IPS-18c (cell line): ENCODE measurements around the gene MRAP.

Experiments used
- H3K4me3 ChIP-seq: 2 replicates; pipeline ENCODE4 v1.7.0; 2013; ENCODE audit warnings: low read depth, mild to moderate bottlenecking, low read length, moderate library complexity; ENCODE audit not compliant: insufficient read depth
- H3K9me3 ChIP-seq: one replicate; pipeline ENCODE4 v1.6.1; 2013; ENCODE audit warnings: mild to moderate bottlenecking, low read length, moderate library complexity; ENCODE audit not compliant: control insufficient read depth, insufficient read depth

MRAP gene

GRCh38 chr21:32314806-32315205 lies 16.2 kb downstream of the MRAP start:
- Histone ChIP-seq H3K9me3 (no peaks in the 10 kb centered on the region), H3K4me3 (no peak overlapping the region)

GRCh38 chr21:32315511-32316281 lies 17.0 kb downstream of the MRAP start:
- Histone ChIP-seq H3K9me3 (no peaks in the 10 kb centered on the region), H3K4me3 (no peak overlapping the region)

GRCh38 chr21:32316361-32317215 lies 17.9 kb downstream of the MRAP start:
- Histone ChIP-seq H3K4me3 (no peak overlapping the region), H3K9me3 (no peaks in the 10 kb centered on the region)

- Histone ChIP-seq H3K9me3 (no peaks in the 10 kb centered on the region), H3K4me3 (no peak overlapping the region)
Observed at GRCh38 chr21:32317726-32318125, 19.1 kb downstream of the MRAP start.

GRCh38 chr21:32319012-32319411 lies 20.4 kb downstream of the MRAP start:
- Histone ChIP-seq H3K9me3 (no peaks in the 10 kb centered on the region), H3K4me3 (no peak overlapping the region)

GRCh38 chr21:32320059-32320458 lies 21.4 kb downstream of the MRAP start:
- H3K4me3 ChIP-seq = no peak overlapping the region
- no peaks in the 10 kb centered on the region for H3K9me3 ChIP-seq

- Histone ChIP-seq H3K9me3 (no peaks in the 10 kb centered on the region), H3K4me3 (no peak overlapping the region)
Observed at GRCh38 chr21:32320726-32321125, 22.1 kb downstream of the MRAP start.

GRCh38 chr21:32321480-32321879 lies 22.8 kb downstream of the MRAP start:
- no peaks in the 10 kb centered on the region for H3K9me3 ChIP-seq
- H3K4me3 ChIP-seq = no peak overlapping the region

GRCh38 chr21:32322103-32322502 lies 23.4 kb downstream of the MRAP start:
- H3K9me3 ChIP-seq = no peaks in the 10 kb centered on the region
- H3K4me3 ChIP-seq = no peak overlapping the region

GRCh38 chr21:32322676-32323075 lies 24.0 kb downstream of the MRAP start:
- Histone ChIP-seq H3K4me3 (no peak overlapping the region), H3K9me3 (no peaks in the 10 kb centered on the region)

GRCh38 chr21:32325706-32326105 lies 27.1 kb downstream of the MRAP start:
- H3K9me3 ChIP-seq = no peaks in the 10 kb centered on the region
- no peak overlapping the region for H3K4me3 ChIP-seq

GRCh38 chr21:32328595-32328994 lies 29.9 kb downstream of the MRAP start:
- no peak overlapping the region for H3K4me3 ChIP-seq
- no peaks in the 10 kb centered on the region for H3K9me3 ChIP-seq

- Histone ChIP-seq H3K4me3 (no peak overlapping the region), H3K9me3 (no peaks in the 10 kb centered on the region)
Observed at GRCh38 chr21:32329331-32329730, 30.7 kb downstream of the MRAP start.

- no peaks in the 10 kb centered on the region for H3K9me3 ChIP-seq
- no peak overlapping the region for H3K4me3 ChIP-seq
Observed at GRCh38 chr21:32329776-32330175, 31.1 kb downstream of the MRAP start.

- Histone ChIP-seq H3K9me3 (no peaks in the 10 kb centered on the region), H3K4me3 (no peak overlapping the region)
Observed at GRCh38 chr21:32330784-32331311, 32.2 kb downstream of the MRAP start.

GRCh38 chr21:32331444-32332305 lies 33.0 kb downstream of the MRAP start:
- Histone ChIP-seq H3K4me3 (no peak overlapping the region), H3K9me3 (no peaks in the 10 kb centered on the region)

GRCh38 chr21:32332463-32332951 lies 33.9 kb downstream of the MRAP start:
- Histone ChIP-seq H3K4me3 (no peak overlapping the region), H3K9me3 (no peaks in the 10 kb centered on the region)
